GM19025 (cell line): ENCODE measurements around the gene SUGP1.
"Not testable (repeated sequence)": the region's sequence is repeated elsewhere in the genome, so short reads cannot be mapped to it uniquely, and the experiment has no call there.

Experiments
- ATAC-seq: cut with Tn5 transposase; IDR thresholded peaks from one replicate; pipeline ENCODE4 v1.9.1; 2021; ENCODE audit warnings: mild to moderate bottlenecking, low read depth, moderate library complexity; ENCODE audit not compliant: unreplicated experiment

SUGP1 gene

GRCh38 chr19:19320361-19321140 lies at the start of gene SUGP1, which contains the start of gene MAU2:
SUGP1 (minus strand) TSS chr19:19320509; CDS start chr19:19320496, 13 bp downstream.
MAU2 (plus strand) TSS chr19:19320829; CDS start chr19:19320860, 31 bp downstream.
- ATAC-seq: peak; percentile 90

GRCh38 chr19:19368087-19368486 lies 47.8 kb upstream of the SUGP1 start:
- ATAC-seq: no peak

GRCh38 chr19:19366434-19367396 lies 46.4 kb upstream of the SUGP1 start:
- ATAC-seq: peak; percentile 77

- ATAC-seq: no peak
Measured at GRCh38 chr19:19362075-19362474, 41.8 kb upstream of the SUGP1 start.

- peak; percentile 72 for ATAC-seq
Measured at GRCh38 chr19:19361075-19361594, 40.8 kb upstream of the SUGP1 start.

GRCh38 chr19:19356901-19357566 lies 36.7 kb upstream of the SUGP1 start:
- ATAC-seq: no peak

- no peak for ATAC-seq
Measured at GRCh38 chr19:19356500-19356899, 36.2 kb upstream of the SUGP1 start.

GRCh38 chr19:19355606-19356139 lies 35.4 kb upstream of the SUGP1 start:
- no peak for ATAC-seq

- ATAC-seq: no peak
Measured at GRCh38 chr19:19354932-19355331, 34.6 kb upstream of the SUGP1 start.

GRCh38 chr19:19354007-19354406 lies 33.7 kb upstream of the SUGP1 start:
- ATAC-seq: no peak

GRCh38 chr19:19352823-19353222 lies 32.5 kb upstream of the SUGP1 start:
- no peak for ATAC-seq

- ATAC-seq: not testable (repeated sequence)
Measured at GRCh38 chr19:19350756-19351155, 30.4 kb upstream of the SUGP1 start.

GRCh38 chr19:19349365-19349764 lies 29.1 kb upstream of the SUGP1 start:
- no peak for ATAC-seq

- ATAC-seq: no peak
Measured at GRCh38 chr19:19348266-19348665, 28.0 kb upstream of the SUGP1 start.

GRCh38 chr19:19347401-19348110 lies 27.2 kb upstream of the SUGP1 start:
- ATAC-seq: no peak

- no peak for ATAC-seq
Measured at GRCh38 chr19:19345970-19346369, 25.7 kb upstream of the SUGP1 start.

- ATAC-seq: no peak
Measured at GRCh38 chr19:19345232-19345631, 24.9 kb upstream of the SUGP1 start.

GRCh38 chr19:19343762-19344161 lies 23.5 kb upstream of the SUGP1 start:
- no peak for ATAC-seq

GRCh38 chr19:19343016-19343362 lies 22.7 kb upstream of the SUGP1 start:
- no peak for ATAC-seq
